Bone marrow (tissue), 2 donors: ENCODE measurements around the gene TRAP1.
"Not testable (repeated sequence)": the region's sequence is repeated elsewhere in the genome, so short reads cannot be mapped to it uniquely, and the experiment has no call there.

Experiments used
- DNase-seq, 2 donors: peaks; one replicate each; lab custom pipeline; 2025; lab: John Stamatoyannopoulos, UW

TRAP1 gene

DNA sequence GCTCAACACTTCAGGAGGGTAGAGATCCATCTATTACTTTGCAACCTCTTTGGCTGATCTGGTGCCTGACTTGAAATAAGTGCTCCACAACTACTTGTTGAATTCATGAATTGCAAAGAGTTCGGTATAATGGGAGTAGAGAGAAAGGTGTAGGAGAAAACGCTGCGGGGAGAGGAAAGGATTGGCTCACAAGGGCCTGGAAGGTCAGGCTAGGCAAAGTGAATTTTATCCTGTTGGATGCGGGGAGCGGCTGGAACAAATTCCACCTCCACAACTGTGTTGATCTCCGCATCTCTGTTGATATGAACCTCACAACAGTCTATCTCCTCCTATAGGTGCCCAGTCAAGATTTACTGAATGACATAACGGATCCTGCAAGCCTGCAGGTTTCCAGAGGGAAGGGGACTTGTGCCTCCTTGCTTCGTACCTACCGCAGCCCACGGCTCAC, 106.6 kb downstream of the TRAP1 start:
- DNase-seq = no peak

DNA sequence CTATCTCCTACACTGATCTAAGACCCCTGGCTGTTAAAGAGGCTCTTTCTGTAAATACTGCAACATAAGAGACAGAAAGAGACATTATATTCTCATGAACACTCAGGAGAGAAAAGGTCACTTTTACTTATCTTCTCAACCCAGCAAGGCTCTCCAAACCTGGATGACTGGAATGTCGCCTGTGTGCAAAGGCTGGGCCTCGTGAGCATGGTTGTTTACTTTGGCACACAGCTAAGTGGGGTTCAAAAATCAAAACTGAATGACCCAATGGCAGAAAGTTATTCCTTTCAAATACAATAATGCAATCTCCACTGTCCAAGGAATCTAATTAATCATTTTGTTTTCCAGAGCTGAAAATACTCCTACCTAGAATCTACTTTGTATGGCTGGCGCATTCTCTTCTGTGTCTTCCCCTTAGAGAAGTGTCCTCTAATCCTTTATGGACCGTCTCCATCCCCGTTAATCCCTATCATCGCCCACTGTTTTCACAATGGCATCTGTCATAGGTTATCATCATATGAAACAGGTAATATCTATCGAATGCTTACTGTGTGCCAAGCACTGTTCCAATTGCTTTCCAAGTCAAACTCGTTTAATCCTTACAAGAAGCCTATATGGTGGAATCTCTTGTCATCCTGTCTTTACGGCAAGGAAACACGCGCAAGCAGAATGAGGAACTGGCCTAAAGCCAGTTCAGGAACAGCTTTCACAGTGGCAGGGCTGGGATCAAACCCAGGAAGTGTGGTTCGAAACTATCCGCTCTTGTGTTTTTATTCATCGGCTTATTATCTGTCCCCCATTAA, 107.2 kb downstream of the TRAP1 start:
- no peak for DNase-seq

DNA sequence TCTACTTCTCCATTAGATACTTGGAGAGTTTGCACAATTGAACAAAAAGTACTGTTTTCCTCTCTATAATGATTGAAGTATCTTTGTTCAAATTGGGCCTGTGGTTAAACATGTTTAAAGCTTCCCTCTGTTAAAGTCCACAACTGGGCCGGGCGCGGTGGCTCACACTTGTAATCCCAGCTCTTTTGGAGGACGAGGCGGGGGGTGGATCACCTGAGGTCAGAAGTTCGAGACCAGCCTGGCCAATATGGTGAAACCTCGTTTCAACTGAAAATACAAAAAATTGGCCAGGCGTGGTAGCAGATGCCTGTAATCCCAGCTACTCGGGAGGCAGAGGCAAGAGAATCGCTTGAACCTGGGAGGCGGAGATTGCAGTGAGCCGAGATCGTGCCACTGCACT, 108.3 kb downstream of the TRAP1 start:
- DNase-seq = not testable (repeated sequence)

DNA sequence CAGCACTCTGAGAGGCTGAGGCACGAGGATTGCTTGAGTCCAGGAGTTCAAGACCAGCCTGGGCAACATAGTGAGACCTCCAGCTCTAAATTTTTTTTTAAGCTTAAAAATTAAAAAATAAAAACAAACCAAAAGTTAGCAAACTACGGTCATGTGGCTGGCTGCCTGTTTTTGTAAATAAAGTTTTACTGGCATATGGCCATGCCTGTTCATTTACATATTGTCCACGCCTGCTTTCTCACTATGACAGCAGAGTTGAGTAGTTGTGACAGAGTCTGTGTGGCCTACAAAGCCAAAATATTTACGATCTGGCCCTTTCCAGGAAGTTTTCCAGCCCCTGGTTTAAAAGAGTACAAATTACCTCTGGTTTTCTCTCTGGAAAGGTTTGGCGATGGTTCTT, 109.3 kb downstream of the TRAP1 start:
- DNase-seq = no peak
